ENCODE results near the gene TGFBR3.

TGFBR3 gene

GRCh38 chr1:91774520-91775203, 111.3 kb downstream of the TGFBR3 start:
- Histone ChIP-seq H3K4me2 (ENCODE audit: low read length) (no peak overlapping the region), H3K14ac (ENCODE audit: low read length) (no peak overlapping the region), H2AFZ (ENCODE audit: insufficient read depth, low read length, poor library complexity) (no peak overlapping the region), H3K79me1 (ENCODE audit: low read length) (no peaks in the 10 kb centered on the region), H3K23ac (ENCODE audit: low read length) (no peak overlapping the region), H2BK120ac (ENCODE audit: insufficient read depth, low read length, poor library complexity) (no peak overlapping the region), H2BK12ac (ENCODE audit: low read length) (no peak overlapping the region), H2AK5ac (ENCODE audit: low read length) (no peak overlapping the region), H2BK5ac (ENCODE audit: low read depth, low read length, poor library complexity) (no peak overlapping the region), H3K9ac (ENCODE audit: low read length) (no peak overlapping the region), H3K36me3 (ENCODE audit: control insufficient read depth in 1 of 2, insufficient read depth in 2 of 2, low read length in 2 of 2) (no peaks in the 10 kb centered on the region), H3K79me2 (ENCODE audit: control insufficient read depth, insufficient read depth, low read length, poor library complexity) (no peaks in the 10 kb centered on the region), H4K8ac (ENCODE audit: low read depth, low read length) (no peak overlapping the region), H3K4me3 (ENCODE audit: low read depth, low read length) (no peak overlapping the region), H3K27ac (ENCODE audit: low read depth, low read length) (no peak overlapping the region), H3K9me3 (ENCODE audit: insufficient read depth, low read depth, low read length) (no peaks in the 10 kb centered on the region), H3K4me1 (ENCODE audit: control insufficient read depth in 1 of 2, insufficient read depth in 2 of 2, low read length in 2 of 2) (no peaks in the 10 kb centered on the region), H4K91ac (ENCODE audit: low read depth, low read length) (no peak overlapping the region), H3K18ac (ENCODE audit: low read length) (no peak overlapping the region), H3K27me3 (ENCODE audit: insufficient read depth, low read length) (no peaks in the 10 kb centered on the region), H3K4ac (ENCODE audit: low read depth, low read length) (no peak overlapping the region), H4K12ac (ENCODE audit: low read depth, low read length) (no peak overlapping the region)
- no peak for DNase-seq
- no CpG with 5 or more reads among the region's 7 CpGs for WGBS (ENCODE audit: extremely low coverage, insufficient coverage, insufficient read length)

- no peak overlapping the region for H2BK120ac ChIP-seq (ENCODE audit: insufficient read depth, low read length, poor library complexity)
- no peaks in the 10 kb centered on the region for H3K79me2 ChIP-seq (ENCODE audit: control insufficient read depth, insufficient read depth, low read length, poor library complexity)
- H3K9me3 ChIP-seq (ENCODE audit: insufficient read depth, low read depth, low read length) = no peaks in the 10 kb centered on the region
- H3K4me3 ChIP-seq (ENCODE audit: low read depth, low read length) = no peak overlapping the region
- no peak overlapping the region for H4K91ac ChIP-seq (ENCODE audit: low read depth, low read length)
- H3K18ac ChIP-seq (ENCODE audit: low read length) = no peak overlapping the region
- H3K4me1 ChIP-seq (ENCODE audit: control insufficient read depth in 1 of 2, insufficient read depth in 2 of 2, low read length in 2 of 2) = no peaks in the 10 kb centered on the region
- H2AK5ac ChIP-seq (ENCODE audit: low read length) = no peak overlapping the region
- H3K36me3 ChIP-seq (ENCODE audit: control insufficient read depth in 1 of 2, insufficient read depth in 2 of 2, low read length in 2 of 2) = no peaks in the 10 kb centered on the region
- H3K9ac ChIP-seq (ENCODE audit: low read length) = no peak overlapping the region
- no peaks in the 10 kb centered on the region for H3K27me3 ChIP-seq (ENCODE audit: insufficient read depth, low read length)
- no CpG with 5 or more reads among the region's 2 CpGs for WGBS (ENCODE audit: extremely low coverage, insufficient coverage, insufficient read length)
- no peak overlapping the region for H3K4ac ChIP-seq (ENCODE audit: low read depth, low read length)
- no peak overlapping the region for H4K12ac ChIP-seq (ENCODE audit: low read depth, low read length)
- no peak overlapping the region for H2AFZ ChIP-seq (ENCODE audit: insufficient read depth, low read length, poor library complexity)
- H3K4me2 ChIP-seq (ENCODE audit: low read length) = no peak overlapping the region
- no peak for DNase-seq
- no peak overlapping the region for H3K27ac ChIP-seq (ENCODE audit: low read depth, low read length)
- H2BK5ac ChIP-seq (ENCODE audit: low read depth, low read length, poor library complexity) = no peak overlapping the region
- H3K14ac ChIP-seq (ENCODE audit: low read length) = no peak overlapping the region
- no peaks in the 10 kb centered on the region for H3K79me1 ChIP-seq (ENCODE audit: low read length)
- H2BK12ac ChIP-seq (ENCODE audit: low read length) = no peak overlapping the region
- no peak overlapping the region for H4K8ac ChIP-seq (ENCODE audit: low read depth, low read length)
- no peak overlapping the region for H3K23ac ChIP-seq (ENCODE audit: low read length)
These were observed 114.2 kb downstream of the TGFBR3 start for GRCh38 chr1:91771717-91772116.

GRCh38 chr1:91770667-91771268, 115.2 kb downstream of the TGFBR3 start:
- no peak overlapping the region for H3K9ac ChIP-seq (ENCODE audit: low read length)
- no peaks in the 10 kb centered on the region for H3K36me3 ChIP-seq (ENCODE audit: control insufficient read depth in 1 of 2, insufficient read depth in 2 of 2, low read length in 2 of 2)
- no peak overlapping the region for H3K4me2 ChIP-seq (ENCODE audit: low read length)
- H3K27ac ChIP-seq (ENCODE audit: low read depth, low read length) = no peak overlapping the region
- no peak overlapping the region for H4K8ac ChIP-seq (ENCODE audit: low read depth, low read length)
- H3K4me3 ChIP-seq (ENCODE audit: low read depth, low read length) = no peak overlapping the region
- no peak overlapping the region for H2BK5ac ChIP-seq (ENCODE audit: low read depth, low read length, poor library complexity)
- H3K27me3 ChIP-seq (ENCODE audit: insufficient read depth, low read length) = no peaks in the 10 kb centered on the region
- H3K79me2 ChIP-seq (ENCODE audit: control insufficient read depth, insufficient read depth, low read length, poor library complexity) = no peaks in the 10 kb centered on the region
- H3K9me3 ChIP-seq (ENCODE audit: insufficient read depth, low read depth, low read length) = no peaks in the 10 kb centered on the region
- no peak overlapping the region for H3K14ac ChIP-seq (ENCODE audit: low read length)
- H3K4me1 ChIP-seq (ENCODE audit: control insufficient read depth in 1 of 2, insufficient read depth in 2 of 2, low read length in 2 of 2) = no peaks in the 10 kb centered on the region
- WGBS (ENCODE audit: extremely low coverage, insufficient coverage, insufficient read length) = no CpG with 5 or more reads among the region's 4 CpGs
- DNase-seq = no peak
- no peak overlapping the region for H2BK12ac ChIP-seq (ENCODE audit: low read length)
- H3K79me1 ChIP-seq (ENCODE audit: low read length) = no peaks in the 10 kb centered on the region
- H2AFZ ChIP-seq (ENCODE audit: insufficient read depth, low read length, poor library complexity) = no peak overlapping the region
- no peak overlapping the region for H3K18ac ChIP-seq (ENCODE audit: low read length)
- H2AK5ac ChIP-seq (ENCODE audit: low read length) = no peak overlapping the region
- no peak overlapping the region for H3K23ac ChIP-seq (ENCODE audit: low read length)
- H3K4ac ChIP-seq (ENCODE audit: low read depth, low read length) = no peak overlapping the region
- no peak overlapping the region for H4K12ac ChIP-seq (ENCODE audit: low read depth, low read length)
- no peak overlapping the region for H4K91ac ChIP-seq (ENCODE audit: low read depth, low read length)
- no peak overlapping the region for H2BK120ac ChIP-seq (ENCODE audit: insufficient read depth, low read length, poor library complexity)

GRCh38 chr1:91769742-91770141, 116.2 kb downstream of the TGFBR3 start:
- WGBS (ENCODE audit: extremely low coverage, insufficient coverage, insufficient read length) = no CpG with 5 or more reads among the region's 5 CpGs
- H2AK5ac ChIP-seq (ENCODE audit: low read length) = no peak overlapping the region
- H3K4me3 ChIP-seq (ENCODE audit: low read depth, low read length) = no peak overlapping the region
- no peak overlapping the region for H4K12ac ChIP-seq (ENCODE audit: low read depth, low read length)
- no peak overlapping the region for H2BK5ac ChIP-seq (ENCODE audit: low read depth, low read length, poor library complexity)
- no peak overlapping the region for H2AFZ ChIP-seq (ENCODE audit: insufficient read depth, low read length, poor library complexity)
- no peaks in the 10 kb centered on the region for H3K79me2 ChIP-seq (ENCODE audit: control insufficient read depth, insufficient read depth, low read length, poor library complexity)
- no peak overlapping the region for H3K4me2 ChIP-seq (ENCODE audit: low read length)
- no peak overlapping the region for H3K27ac ChIP-seq (ENCODE audit: low read depth, low read length)
- no peaks in the 10 kb centered on the region for H3K9me3 ChIP-seq (ENCODE audit: insufficient read depth, low read depth, low read length)
- no peak overlapping the region for H4K91ac ChIP-seq (ENCODE audit: low read depth, low read length)
- no peak overlapping the region for H3K4ac ChIP-seq (ENCODE audit: low read depth, low read length)
- H3K36me3 ChIP-seq (ENCODE audit: control insufficient read depth in 1 of 2, insufficient read depth in 2 of 2, low read length in 2 of 2) = no peaks in the 10 kb centered on the region
- no peak overlapping the region for H3K14ac ChIP-seq (ENCODE audit: low read length)
- H4K8ac ChIP-seq (ENCODE audit: low read depth, low read length) = no peak overlapping the region
- no peaks in the 10 kb centered on the region for H3K79me1 ChIP-seq (ENCODE audit: low read length)
- no peak for DNase-seq
- no peak overlapping the region for H2BK120ac ChIP-seq (ENCODE audit: insufficient read depth, low read length, poor library complexity)
- H3K27me3 ChIP-seq (ENCODE audit: insufficient read depth, low read length) = no peaks in the 10 kb centered on the region
- H3K23ac ChIP-seq (ENCODE audit: low read length) = no peak overlapping the region
- H3K9ac ChIP-seq (ENCODE audit: low read length) = no peak overlapping the region
- H3K18ac ChIP-seq (ENCODE audit: low read length) = no peak overlapping the region
- H2BK12ac ChIP-seq (ENCODE audit: low read length) = no peak overlapping the region
- H3K4me1 ChIP-seq (ENCODE audit: control insufficient read depth in 1 of 2, insufficient read depth in 2 of 2, low read length in 2 of 2) = no peaks in the 10 kb centered on the region

All from trophoblast cell (in vitro differentiated cells and primary cell).